ENCODE measurements around the gene TRPV4. TPM values are rescaled to one million over a fixed set of nuclear protein-coding genes. Genes with fewer than 3 reads are reported as not detected.
A peak's percentile ranks its signal among the peaks of the same experiment; 100 is the strongest.
"Not testable (repeated sequence)": the region's sequence is repeated elsewhere in the genome, so short reads cannot be mapped to it uniquely, and the experiment has no call there.

Gene TRPV4
- total and polyA plus RNA-seq, 10 of the 15 experiments (the other 5 are each of a cell fraction or from before 2014, with no cell fraction given): not detected

DNA sequence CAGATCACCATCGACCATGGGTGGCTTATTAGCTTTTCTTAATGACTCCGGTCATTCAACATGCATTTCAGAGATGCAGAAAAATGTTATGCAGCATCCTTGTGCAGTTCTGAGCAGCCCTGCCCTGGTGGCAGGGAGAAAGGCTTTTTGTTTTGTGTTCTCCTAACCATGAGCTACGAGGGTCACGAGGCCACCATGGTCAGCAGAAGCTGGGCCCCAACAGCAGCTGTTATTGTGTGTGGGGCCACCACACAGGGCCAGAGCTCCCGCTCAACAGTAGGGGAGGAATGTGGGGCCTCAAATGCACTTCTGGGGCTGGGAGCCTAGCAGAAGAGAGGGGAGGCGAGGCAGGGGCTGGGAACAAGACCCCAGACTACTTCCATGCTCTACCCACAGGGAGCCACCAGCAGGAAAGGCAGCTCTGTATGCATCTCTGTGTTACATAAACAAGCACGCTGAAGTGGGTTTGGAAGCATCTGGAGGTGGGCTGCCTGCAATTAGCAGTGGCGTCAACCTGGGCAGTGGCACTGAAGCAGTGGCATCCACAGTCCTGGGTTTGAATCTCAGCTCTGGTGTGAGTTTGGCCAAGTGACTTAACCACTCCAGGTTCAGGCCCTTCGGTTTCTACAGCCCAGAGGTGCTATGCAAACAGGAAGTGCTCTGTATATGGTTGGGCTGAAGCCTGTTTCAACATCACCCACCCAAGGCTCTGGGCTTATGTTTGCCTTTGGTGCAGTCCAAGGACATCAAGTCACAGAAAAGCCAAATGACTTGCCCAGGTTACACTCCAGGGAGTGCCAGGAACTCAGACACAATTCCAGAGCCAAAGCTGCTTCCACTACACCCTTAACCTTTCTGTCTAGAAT is 30.9 kb upstream of the TRPV4 start:
- H2AFZ ChIP-seq (ENCODE audit: control insufficient read depth, low read depth, low read length): peak overlapping the region; percentile 27
- peak; percentile 75 for ATAC-seq
- no peak for FAIRE-seq
- H3K4me2 ChIP-seq (ENCODE audit: control insufficient read depth, insufficient read depth): no peak overlapping the region
- TF ChIP-seq HSF1 (IDR thresholded peaks at IDR 0.05; ENCODE audit: low read depth, low read length) (no peak), POU2F2 (IDR thresholded peaks at IDR 0.05; ENCODE audit: borderline replicate concordance, low read depth, low read length) (no peak), NR2C1 (IDR thresholded peaks at IDR 0.05) (no peak), NRF1 (conservative IDR thresholded peaks at IDR 0.05; ENCODE audit: low read depth, low read length) (no peak), SPI1 (IDR thresholded peaks at IDR 0.05; ENCODE audit: borderline replicate concordance, insufficient read depth, low read depth, low read length) (peak; percentile 56)
- TF ChIP-seq, protein P1, sequence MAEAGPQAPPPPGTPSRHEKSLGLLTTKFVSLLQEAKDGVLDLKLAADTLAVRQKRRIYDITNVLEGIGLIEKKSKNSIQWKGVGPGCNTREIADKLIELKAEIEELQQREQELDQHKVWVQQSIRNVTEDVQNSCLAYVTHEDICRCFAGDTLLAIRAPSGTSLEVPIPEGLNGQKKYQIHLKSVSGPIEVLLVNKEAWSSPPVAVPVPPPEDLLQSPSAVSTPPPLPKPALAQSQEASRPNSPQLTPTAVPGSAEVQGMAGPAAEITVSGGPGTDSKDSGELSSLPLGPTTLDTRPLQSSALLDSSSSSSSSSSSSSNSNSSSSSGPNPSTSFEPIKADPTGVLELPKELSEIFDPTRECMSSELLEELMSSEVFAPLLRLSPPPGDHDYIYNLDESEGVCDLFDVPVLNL (IDR thresholded peaks at IDR 0.05; ENCODE audit: low read depth, low read length): no peak
- H3K36me3 ChIP-seq (ENCODE audit: control insufficient read depth in 2 of 2, insufficient read depth in 2 of 2, low read length in 1 of 2): no peaks in the 10 kb centered on the region
- intact Hi-C loops (cut with micrococcal nuclease; ENCODE audit: unreplicated experiment): no loop called here
- ChIA-PET SMC1A (ENCODE audit: uncharacterized antibody, unreplicated experiment) (interaction anchor here (0.7 to 1.8 kb wide), 3 partner anchors 10 to 58 kb away, joined by 3 to 4 read pairs (median 3); no protein-coding TSS in a partner anchor), POLR2A (interaction anchor here (0.5 kb wide), 1 partner anchor 1356 kb away, joined by 8 read pairs; no protein-coding TSS in a partner anchor), RAD21 (ENCODE audit: unreplicated experiment) (interaction anchor here (0.8 to 1.1 kb wide), 2 partner anchors 11 to 100 kb away, joined by 3 read pairs; no protein-coding TSS in a partner anchor), CTCF (interaction anchor here (1.8 to 2.1 kb wide), 2 partner anchors 11 to 19 kb away, joined by 7 read pairs; no protein-coding TSS in a partner anchor)
- in situ Hi-C loops (cut with MboI): no loop called here
- H4K20me1 ChIP-seq (ENCODE audit: control insufficient read depth, insufficient read depth): no peaks in the 10 kb centered on the region
- H3K27me3 ChIP-seq (replicated peaks in 1 of 2; ENCODE audit: control insufficient read depth in 2 of 2, insufficient read depth in 2 of 2, low read length in 1 of 2): no peaks in the 10 kb centered on the region
- H3K4me1 ChIP-seq (ENCODE audit: control insufficient read depth, insufficient read depth, low read length): peaks cover 12% of the 10 kb centered on the region
- BruUV-seq (replicated peaks): no TSS peak
- no peak overlapping the region for H3K4me3 ChIP-seq
- 81% methylated on average over 9 of the region's 9 CpGs for WGBS (ENCODE audit: insufficient coverage, insufficient replicate concordance, low lambda C conversion rate, missing lambda C conversion rate)
- no peaks in the 10 kb centered on the region for H3K9me3 ChIP-seq (replicated peaks; ENCODE audit: control insufficient read depth, insufficient read depth, low read length)
- no peak overlapping the region; the same call in 1 of the 2 replicates for H3K27ac ChIP-seq (ENCODE audit: control insufficient read depth, insufficient read depth)
- H3K79me2 ChIP-seq (ENCODE audit: control insufficient read depth, insufficient read depth, low read length): no peaks in the 10 kb centered on the region
- H3K9ac ChIP-seq (ENCODE audit: control insufficient read depth, insufficient read depth, low read length): no peak overlapping the region
- no peak for DNase-seq (ENCODE audit: low read depth, low spot score)

GRCh38 chr12:109862491-109862890 is 29.3 kb upstream of the TRPV4 start:
- BruUV-seq (replicated peaks); H3K36me3 ChIP-seq (ENCODE audit: control insufficient read depth in 2 of 2, insufficient read depth in 2 of 2, low read length in 1 of 2); H3K9ac ChIP-seq (ENCODE audit: control insufficient read depth, insufficient read depth, low read length); H3K4me1 ChIP-seq (ENCODE audit: control insufficient read depth, insufficient read depth, low read length); H3K4me3 ChIP-seq; in situ Hi-C loops (cut with MboI); H3K4me2 ChIP-seq (ENCODE audit: control insufficient read depth, insufficient read depth); H3K9me3 ChIP-seq (replicated peaks; ENCODE audit: control insufficient read depth, insufficient read depth, low read length); H3K27me3 ChIP-seq (replicated peaks in 1 of 2; ENCODE audit: control insufficient read depth in 2 of 2, insufficient read depth in 2 of 2, low read length in 1 of 2); DNase-seq (ENCODE audit: low read depth, low spot score); H4K20me1 ChIP-seq (ENCODE audit: control insufficient read depth, insufficient read depth); H3K79me2 ChIP-seq (ENCODE audit: control insufficient read depth, insufficient read depth, low read length); FAIRE-seq; H3K27ac ChIP-seq (ENCODE audit: control insufficient read depth, insufficient read depth); H2AFZ ChIP-seq (ENCODE audit: control insufficient read depth, low read depth, low read length); POLR2A ChIA-PET; ATAC-seq; intact Hi-C loops (cut with micrococcal nuclease; ENCODE audit: unreplicated experiment): not testable (repeated sequence)
- WGBS (ENCODE audit: insufficient coverage, insufficient replicate concordance, low lambda C conversion rate, missing lambda C conversion rate): 83% methylated on average over 9 of the region's 9 CpGs
- SMC1A ChIA-PET (ENCODE audit: uncharacterized antibody, unreplicated experiment): interaction anchor here (1.8 kb wide), 1 partner anchor 8 kb away, joined by 4 read pairs; no protein-coding TSS in a partner anchor
- CTCF ChIA-PET: interaction anchor here (0.6 to 2.1 kb wide), 4 partner anchors 9 to 56 kb away, joined by 3 to 7 read pairs (median 4); no protein-coding TSS in a partner anchor
- RAD21 ChIA-PET (ENCODE audit: unreplicated experiment): interaction anchor here (1.1 kb wide), 1 partner anchor 9 kb away, joined by 3 read pairs; no protein-coding TSS in a partner anchor

All from GM12878 (cell line).